GM19455 (cell line): ENCODE measurements around the gene SCN1B.

Source experiments
- ATAC-seq: cut with Tn5 transposase; IDR thresholded peaks from one replicate; pipeline ENCODE4 v1.9.1; 2021; ENCODE audit not compliant: unreplicated experiment

The SCN1B gene

GRCh38 chr19:35073516-35073915 is 43.2 kb downstream of the SCN1B start:
- ATAC-seq, result no peak

GRCh38 chr19:35073941-35074340 is 43.7 kb downstream of the SCN1B start:
- no peak for ATAC-seq

- ATAC-seq, result no peak
Measured at GRCh38 chr19:35074426-35075201, 44.3 kb downstream of the SCN1B start.

DNA sequence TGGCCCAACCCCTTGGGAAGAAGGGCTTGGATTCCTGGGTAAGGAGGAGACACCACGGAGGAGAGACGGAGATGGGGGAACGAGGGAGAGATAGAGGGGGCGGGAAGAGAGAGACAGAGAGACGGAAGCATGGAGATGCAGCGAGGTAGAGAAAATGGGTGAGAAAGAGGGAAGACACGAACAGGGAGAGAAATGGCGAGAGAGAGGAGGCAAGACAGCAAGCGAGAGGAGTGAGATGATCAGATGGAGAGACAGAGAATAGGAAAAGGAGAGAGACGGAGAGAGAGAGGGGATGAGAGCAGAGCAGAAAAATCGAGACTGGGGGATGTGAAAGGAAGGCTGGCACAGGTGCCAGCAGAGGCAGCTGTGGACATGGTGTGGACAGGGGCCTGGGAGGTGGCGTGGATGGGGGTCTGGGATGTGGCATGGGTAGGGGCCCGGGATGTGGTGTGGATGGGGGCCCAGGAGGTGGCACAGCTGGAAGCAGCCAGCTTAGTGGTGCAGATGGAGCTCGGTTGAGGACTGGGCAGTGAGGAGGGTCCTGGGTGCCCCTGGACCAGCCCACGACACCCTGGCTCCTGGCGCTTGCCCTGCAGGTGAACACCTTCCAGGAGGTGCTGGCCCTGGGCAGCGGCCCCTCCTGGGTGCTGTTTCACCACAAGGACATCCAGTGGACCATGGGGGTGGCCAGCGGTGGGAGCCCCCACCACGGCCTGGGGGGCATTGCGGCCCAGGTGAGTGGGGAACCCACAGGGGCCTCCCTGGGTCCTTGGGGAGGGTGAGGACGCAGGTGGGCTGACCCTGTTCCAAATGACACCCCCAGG is 45.1 kb downstream of the SCN1B start:
- ATAC-seq, result no peak

- no peak for ATAC-seq
Measured at GRCh38 chr19:35076026-35076370, 45.7 kb downstream of the SCN1B start.

DNA sequence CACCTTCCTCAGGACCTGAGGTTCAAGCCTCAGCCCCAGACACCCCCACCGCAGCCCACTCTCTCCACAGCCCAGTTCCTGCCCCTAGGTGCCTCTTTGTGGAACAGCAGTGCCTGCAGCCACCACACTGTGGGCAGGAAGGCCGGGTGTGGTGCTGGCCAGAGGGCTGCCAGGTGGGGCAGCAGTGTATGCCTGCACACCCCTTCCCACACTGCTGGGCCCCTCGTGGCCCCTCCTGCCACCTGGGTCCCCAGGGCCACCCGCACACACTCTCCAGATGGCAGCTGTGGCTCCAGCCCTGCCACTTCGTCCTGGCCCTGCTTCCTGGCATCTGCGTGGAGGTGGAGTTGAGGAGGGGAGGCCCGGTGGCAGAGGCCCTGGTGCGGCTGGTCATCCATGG is 46.4 kb downstream of the SCN1B start:
- no peak for ATAC-seq

- no peak for ATAC-seq
Measured at GRCh38 chr19:35077411-35078223, 47.3 kb downstream of the SCN1B start.

GRCh38 chr19:35079826-35080225 is 49.6 kb downstream of the SCN1B start:
- ATAC-seq, result no peak

GRCh38 chr19:35080613-35081170 is 50.4 kb downstream of the SCN1B start:
- no peak for ATAC-seq

DNA sequence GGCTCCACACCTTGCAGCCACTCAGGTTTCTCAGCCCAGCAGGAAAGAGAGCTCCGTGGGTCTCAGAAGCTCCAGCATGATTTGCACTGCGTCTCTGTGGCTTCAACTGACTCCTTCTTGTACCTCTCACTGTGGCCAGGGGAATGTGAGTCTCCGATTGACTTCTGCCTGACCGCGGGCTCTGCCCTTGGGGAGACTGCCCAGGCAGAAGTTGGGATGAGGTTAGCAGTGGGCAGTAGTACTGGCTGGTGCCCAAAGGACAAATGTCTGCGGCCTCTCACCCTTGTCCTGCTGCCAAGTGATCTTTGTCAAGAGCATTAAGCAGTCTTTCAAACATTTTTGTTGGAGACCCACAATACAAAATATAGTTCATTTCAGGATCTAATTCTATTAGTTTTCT is 50.9 kb downstream of the SCN1B start:
- no peak for ATAC-seq

DNA sequence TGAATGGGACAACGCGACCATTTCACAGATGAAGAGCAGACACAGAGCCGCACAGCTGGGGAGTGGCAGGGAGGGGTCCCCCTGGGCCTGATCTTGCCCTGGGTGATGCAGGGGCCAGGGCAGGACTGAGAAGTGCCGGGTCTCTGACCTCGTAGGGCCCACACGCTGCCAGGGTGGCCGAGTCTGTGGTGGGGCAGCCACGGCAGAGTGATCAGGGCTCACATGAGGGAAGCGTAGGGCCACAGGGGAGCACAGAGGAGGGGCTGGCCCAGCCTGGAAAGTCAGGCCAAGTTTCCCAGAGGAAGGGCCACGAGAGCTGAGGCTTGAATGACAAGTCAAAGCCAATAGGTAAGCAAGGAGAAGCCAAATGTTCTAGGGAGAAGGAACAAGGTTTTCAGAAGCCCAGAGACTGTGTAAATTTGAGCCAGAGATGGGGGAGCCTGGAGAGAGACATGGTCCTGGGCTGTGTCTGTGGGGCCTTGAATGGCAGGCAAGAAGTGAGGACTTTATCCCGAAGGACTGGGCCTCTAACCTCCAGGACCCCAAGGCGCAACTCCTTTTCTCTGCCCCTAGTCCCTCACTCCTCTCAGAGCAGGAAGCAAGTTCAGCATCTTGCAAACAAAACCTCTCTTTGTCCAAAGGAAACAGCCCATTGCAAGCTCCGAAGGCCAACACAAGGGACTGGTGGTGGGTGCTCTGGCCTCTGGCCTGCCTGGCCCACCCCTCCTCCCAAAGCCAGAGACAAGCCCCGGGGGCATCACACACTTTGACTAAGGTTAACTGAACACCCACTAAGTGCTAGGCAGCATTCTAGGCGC is 53.6 kb downstream of the SCN1B start:
- no peak for ATAC-seq

- no peak for ATAC-seq
Measured at GRCh38 chr19:35084509-35084762, 54.2 kb downstream of the SCN1B start.

DNA sequence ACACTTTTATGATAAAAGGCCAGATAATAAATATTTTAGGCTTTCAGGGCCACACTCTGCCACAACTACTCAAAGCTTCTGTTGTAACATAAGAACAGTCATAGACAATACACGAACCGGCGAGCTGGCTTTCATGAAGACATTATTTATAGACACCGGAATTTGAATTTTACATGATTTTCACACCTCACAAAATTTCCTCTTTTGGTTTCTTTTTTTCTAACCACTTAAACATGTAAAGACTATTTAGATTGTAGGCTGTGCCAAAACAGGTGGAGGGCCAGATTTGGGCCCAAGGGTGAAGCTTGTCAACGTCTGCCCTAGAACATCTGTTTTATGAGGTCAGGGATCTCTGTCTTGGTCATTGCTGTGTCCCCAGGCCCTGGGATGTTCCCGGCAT is 55.7 kb downstream of the SCN1B start:
- ATAC-seq, result no peak

GRCh38 chr19:35086455-35086854 is 56.2 kb downstream of the SCN1B start:
- no peak for ATAC-seq

DNA sequence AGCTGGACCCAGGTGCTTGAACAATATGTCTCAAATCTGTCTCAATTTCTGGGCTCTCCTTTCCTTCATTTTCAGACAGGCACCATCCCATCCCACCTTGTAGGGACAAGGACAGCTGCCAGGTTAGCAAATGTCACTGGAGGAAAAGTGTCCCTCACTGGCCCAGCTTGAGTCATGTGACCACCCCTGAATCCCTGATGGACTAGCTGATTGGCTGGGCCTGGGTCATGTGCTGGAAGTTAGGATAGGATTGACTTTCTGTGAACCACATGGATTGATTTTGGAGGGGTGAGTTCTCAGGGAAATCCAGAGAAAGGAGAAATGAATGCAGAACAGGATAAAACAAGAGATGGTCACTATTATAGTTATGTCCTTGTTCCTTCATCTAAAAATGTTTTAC is 57.1 kb downstream of the SCN1B start:
- no peak for ATAC-seq

GRCh38 chr19:35088131-35088913 is 58.1 kb downstream of the SCN1B start:
- no peak for ATAC-seq

GRCh38 chr19:35089554-35089953 is 59.3 kb downstream of the SCN1B start:
- ATAC-seq, result no peak
